GM18520 (cell line): ENCODE results near the gene PVALEF.
"Not testable (repeated sequence)": the region's sequence is repeated elsewhere in the genome, so short reads cannot be mapped to it uniquely, and the experiment has no call there.

Source experiments
- ATAC-seq: cut with Tn5 transposase; IDR thresholded peaks from one replicate; pipeline ENCODE4 v1.9.1; 2021; ENCODE audit not compliant: unreplicated experiment

PVALEF gene

GRCh38 chr17:81143717-81144422, 21.4 kb upstream of the PVALEF start:
- no peak for ATAC-seq

GRCh38 chr17:81144423-81144781, 20.9 kb upstream of the PVALEF start:
- no peak for ATAC-seq

GRCh38 chr17:81146208-81146607, 19.1 kb upstream of the PVALEF start:
- ATAC-seq = not testable (repeated sequence)

- no peak for ATAC-seq
These were observed 17.6 kb upstream of the PVALEF start for GRCh38 chr17:81147701-81148100.

- no peak for ATAC-seq
These were observed 16.7 kb upstream of the PVALEF start for GRCh38 chr17:81148571-81148970.

- ATAC-seq = no peak
These were observed 16.2 kb upstream of the PVALEF start for GRCh38 chr17:81148986-81149533.

GRCh38 chr17:81150377-81151077, 14.8 kb upstream of the PVALEF start:
- no peak for ATAC-seq

- ATAC-seq = no peak
These were observed 14.0 kb upstream of the PVALEF start for GRCh38 chr17:81151278-81151677.

GRCh38 chr17:81152288-81152828, 12.9 kb upstream of the PVALEF start:
- ATAC-seq = no peak

- no peak for ATAC-seq
These were observed 11.9 kb upstream of the PVALEF start for GRCh38 chr17:81153340-81153803.

- ATAC-seq = not testable (repeated sequence)
These were observed 11.3 kb upstream of the PVALEF start for GRCh38 chr17:81154016-81154415.

- ATAC-seq = no peak
These were observed 10.3 kb upstream of the PVALEF start for GRCh38 chr17:81154961-81155360.

- no peak for ATAC-seq
These were observed 8.2 kb upstream of the PVALEF start for GRCh38 chr17:81156866-81157805.

- no peak for ATAC-seq
These were observed 7.2 kb upstream of the PVALEF start for GRCh38 chr17:81157848-81158687.

- ATAC-seq = no peak
These were observed 6.4 kb upstream of the PVALEF start for GRCh38 chr17:81158688-81159590.

- ATAC-seq = no peak
These were observed 5.6 kb upstream of the PVALEF start for GRCh38 chr17:81159611-81160265.

GRCh38 chr17:81160306-81160705, 5.0 kb upstream of the PVALEF start:
- ATAC-seq = no peak

GRCh38 chr17:81160747-81161453, 4.4 kb upstream of the PVALEF start:
- no peak for ATAC-seq
